Caki2 (cell line): ENCODE data around the gene C19orf33. TPM values are rescaled to one million over a fixed set of nuclear protein-coding genes. Genes with fewer than 3 reads are reported as not detected.

Source experiments
- total RNA-seq: library from RNA; depleted of rRNA; stranded (reverse); fragments of >200 nt; shearing (Covaris generic); gene quantifications from 2 replicates; pipeline ENCODE4 v1.2.3, GENCODE V29; 2014; ENCODE audit warnings: low replicate concordance; rRNA removed

The C19orf33 gene
- total RNA-seq, 1 experiment from 2014 or later, result 184 TPM

Other genes with a start within 250 kb of the C19orf33 start
- gene DPF1, start 80.0 kb upstream of the C19orf33 start, total RNA-seq, result 2.3 and 3.0 TPM in 2 replicates
- gene PPP1R14A, start 47.9 kb upstream of the C19orf33 start, total RNA-seq, result not detected in 2 replicates
- gene SPINT2, start 39.7 kb upstream of the C19orf33 start, total RNA-seq, result 1,423 and 1,713 TPM in 2 replicates
- 180 and 207 TPM in 2 replicates for gene YIF1B, start 11.7 kb downstream of the C19orf33 start, total RNA-seq
- gene KCNK6, start 15.6 kb downstream of the C19orf33 start, total RNA-seq, result 0.27 TPM in 1 of 2 replicates, not detected in the other
- 0.90 and 6.0 TPM in 2 replicates for gene CATSPERG, start 31.6 kb downstream of the C19orf33 start, total RNA-seq
- 444 and 614 TPM in 2 replicates for gene PSMD8, start 70.3 kb downstream of the C19orf33 start, total RNA-seq
- 2.5 TPM in 1 of 2 replicates, not detected in the other for gene GGN, start 83.8 kb downstream of the C19orf33 start, total RNA-seq
- gene SPRED3, start 84.4 kb downstream of the C19orf33 start, total RNA-seq, result 1.7 TPM in 1 of 2 replicates, not detected in the other
- 23.9 and 31.9 TPM in 2 replicates for gene FAM98C, start 98.8 kb downstream of the C19orf33 start, total RNA-seq
- not detected in 2 replicates for gene RASGRP4, start 122.0 kb downstream of the C19orf33 start, total RNA-seq
- gene RYR1, start 129.4 kb downstream of the C19orf33 start, total RNA-seq, result under 0.01 TPM in 1 of 2 replicates, not detected in the other